Gastrocnemius medialis (tissue), 4 donors: ENCODE measurements around the gene GAPVD1. TPM values are rescaled to one million over a fixed set of nuclear protein-coding genes. Genes with fewer than 3 reads are reported as not detected.

Experiments
- ATAC-seq, 2 donors: fragments of 150-250 bp; one replicate each; pipeline ENCODE4 v1.9.1; 2016
- DNase-seq, 2 donors: peaks; one replicate each; pipeline ENCODE4 v3.0.0-alpha.2; 2019
- H3K27ac ChIP-seq, 4 donors: fragments of 200-600 bp; sonication (generic); 1 replicate in 1 of 4; 2 replicates in 3 of 4; pipeline ENCODE4 v1.5.1; 2016 to 2018; ENCODE audit warnings: mild to moderate bottlenecking in 2 of 4, moderate library complexity in 1 of 4
- H3K27me3 ChIP-seq, 3 donors: fragments of 200-600 bp; sonication (generic) in 2 of 3; 1 replicate in 1 of 3; 2 replicates in 2 of 3; pipeline versions ENCODE4 v1.5.1 to v1.6.0; 2016 to 2019; ENCODE audit warnings: mild to moderate bottlenecking in 1 of 3, moderate library complexity in 1 of 3
- H3K36me3 ChIP-seq, 2 donors: fragments of 200-600 bp; sonication (generic) in 1 of 2; one replicate each; pipeline ENCODE4 v1.5.1; 2017 to 2018
- H3K4me1 ChIP-seq, 2 donors: fragments of 200-600 bp; sonication (generic) in 1 of 2; one replicate each; pipeline ENCODE4 v1.5.1; 2016 to 2017; ENCODE audit warnings: mild to moderate bottlenecking in 2 of 2
- H3K4me3 ChIP-seq, 4 donors: fragments of 200-600 bp; sonication (generic) in 3 of 4; 1 replicate in 1 of 4; 2 replicates in 3 of 4; pipeline ENCODE4 v1.5.1; 2016 to 2019; ENCODE audit warnings: mild to moderate bottlenecking in 2 of 4
- H3K9me3 ChIP-seq, 3 donors: fragments of 200-600 bp; sonication (generic) in 2 of 3; 1 replicate in 1 of 3; 2 replicates in 2 of 3; pipeline ENCODE4 v1.5.1; 2016 to 2019
- POLR2A ChIP-seq, 2 donors: fragments of 450-650 bp; IDR thresholded peaks; one replicate each; pipeline ENCODE4 v1.6.1; 2017; ENCODE audit warnings: antibody characterized with exemption in 2 of 2, mild to moderate bottlenecking in 2 of 2, moderate library complexity in 2 of 2
- in situ Hi-C, 4 donors: fragments of 200-750 bp; cut with MboI; loops; one replicate each; pipeline versions ENCODE4 v1.15.0 to v1.8.0; 2017; ENCODE audit warnings: low sequenced_read_pairs in 4 of 4
- intact Hi-C: fragments of 100-400 bp; cut with DNase I; formaldehyde crosslinking; loops from one replicate; pipeline ENCODE4 v1.15.1; 2023; ENCODE audit warnings: low total_unique reads
- total RNA-seq, 4 donors: library from RNA; depleted of rRNA; stranded (reverse); fragments of >200 nt; gene quantifications; one replicate each; pipeline versions ENCODE4 v1.1.0 to v1.2.3, GENCODE V29; 2016
- TF ChIP-seq, protein P1 (sequence below), 5 experiments: fragments of 450-650 bp in 3 of 5; fragments of 200-600 bp in 2 of 5; sonication (generic) in 2 of 5; IDR thresholded peaks in 4 of 5; conservative IDR thresholded peaks in 1 of 5; 1 replicate in 4 of 5; 2 replicates in 1 of 5; pipeline ENCODE4 v1.5.1; 2016 to 2019; ENCODE audit warnings: antibody characterized with exemption in 5 of 5, mild to moderate bottlenecking in 3 of 5, moderate library complexity in 3 of 5

GAPVD1 gene
- total RNA-seq, 4 donors from 2014 or later, result 46.9 to 66.8 (median 53.6) TPM

DNA sequence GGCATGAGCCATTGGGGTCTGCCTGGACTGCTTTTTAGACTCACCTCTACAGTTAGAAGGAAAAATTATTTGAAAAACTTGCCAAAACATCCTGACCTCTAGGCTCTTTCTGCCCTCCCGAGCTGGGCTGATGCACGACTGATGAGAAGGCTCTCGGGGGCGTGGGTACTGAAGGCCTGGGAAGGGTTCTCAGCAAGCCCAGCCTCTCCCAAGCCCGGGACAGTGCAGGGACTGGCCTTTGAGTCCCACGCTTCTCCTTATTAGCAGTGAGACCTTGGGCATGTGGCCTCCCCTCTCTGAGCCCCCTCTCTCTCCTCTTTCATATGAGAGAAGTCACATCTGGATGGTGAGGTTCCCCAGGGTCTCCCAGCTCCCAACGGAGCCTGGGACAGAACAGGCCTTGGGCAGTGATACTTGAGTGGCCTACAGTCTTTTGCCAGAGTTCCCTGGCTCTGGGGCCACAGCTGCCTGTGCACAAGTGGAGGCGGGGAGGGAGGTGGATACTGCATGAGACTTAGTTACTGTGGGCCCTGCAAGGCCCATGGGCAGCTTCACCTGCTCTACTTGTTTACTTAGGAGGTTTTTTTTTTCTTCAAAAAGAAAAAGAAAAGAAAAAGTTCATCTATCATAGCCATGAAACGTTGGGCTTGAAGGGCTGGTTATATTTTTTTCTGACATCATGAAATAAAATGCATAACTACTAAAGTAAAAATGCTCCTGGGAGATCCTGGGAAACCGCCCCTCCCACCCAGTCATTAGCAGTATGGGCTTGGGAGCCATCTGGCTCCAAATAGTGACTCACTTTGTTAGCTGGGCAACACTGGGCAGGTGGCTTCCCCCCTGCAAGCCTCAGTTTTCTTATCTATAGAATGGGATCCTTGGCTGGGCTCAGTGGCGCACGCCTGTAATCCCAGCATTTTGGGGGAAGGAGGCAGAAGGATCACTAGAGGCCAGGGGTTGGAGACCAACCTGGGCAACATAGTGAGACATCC is 139.4 kb downstream of the GAPVD1 start:
- Histone ChIP-seq H3K4me3 (no peak overlapping the region), H3K9me3 (no peaks in the 10 kb centered on the region), H3K27ac (no peak overlapping the region), H3K27me3 (no peaks in the 10 kb centered on the region), H3K4me1 (no peaks in the 10 kb centered on the region), H3K36me3 (no peaks in the 10 kb centered on the region)
- DNase-seq (no peak), ATAC-seq (no peak)
- intact Hi-C loops, result loop anchor here (10.0 kb wide), 2 partner anchors 234 to 1094 kb away; no protein-coding TSS in a partner anchor
- in situ Hi-C loops, result loop anchor here (10.0 to 25.0 kb wide), 3 partner anchors 236 to 1086 kb away; no protein-coding TSS in a partner anchor
- no peak for TF ChIP-seq POLR2A (IDR thresholded peaks at IDR 0.05)

DNA sequence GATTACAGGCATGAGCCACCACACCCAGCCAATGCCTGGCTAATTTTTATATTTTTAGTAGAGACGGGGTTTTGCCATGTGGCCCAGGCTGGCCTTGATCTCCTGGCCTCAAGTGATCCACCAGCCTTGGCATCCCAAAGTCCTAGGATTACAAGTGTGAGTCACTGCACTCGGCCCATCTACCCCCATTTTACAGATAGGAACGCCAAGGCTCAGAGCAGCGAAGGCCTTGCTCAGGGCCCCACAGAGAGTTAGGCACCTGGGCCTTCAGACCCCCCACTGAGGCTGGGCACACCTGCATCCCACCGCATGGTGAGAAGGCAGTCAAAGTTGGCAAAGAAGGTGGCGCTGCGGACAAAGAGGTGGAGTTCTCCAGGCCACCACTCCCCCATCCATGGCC is 143.1 kb downstream of the GAPVD1 start:
- ATAC-seq, result no peak
- Histone ChIP-seq H3K4me3 (no peak overlapping the region), H3K9me3 (no peaks in the 10 kb centered on the region), H3K27me3 (peaks cover 13 to 19% (median 18%) of the 10 kb centered on the region in 3 donors), H3K4me1 (peaks cover 3 to 8% of the 10 kb centered on the region in 2 donors), H3K27ac (no peak overlapping the region), H3K36me3 (no peaks in the 10 kb centered on the region)
- in situ Hi-C loops, result loop anchor here (10.0 to 25.0 kb wide), 3 partner anchors 233 to 1083 kb away; no protein-coding TSS in a partner anchor
- TF ChIP-seq, protein P1, sequence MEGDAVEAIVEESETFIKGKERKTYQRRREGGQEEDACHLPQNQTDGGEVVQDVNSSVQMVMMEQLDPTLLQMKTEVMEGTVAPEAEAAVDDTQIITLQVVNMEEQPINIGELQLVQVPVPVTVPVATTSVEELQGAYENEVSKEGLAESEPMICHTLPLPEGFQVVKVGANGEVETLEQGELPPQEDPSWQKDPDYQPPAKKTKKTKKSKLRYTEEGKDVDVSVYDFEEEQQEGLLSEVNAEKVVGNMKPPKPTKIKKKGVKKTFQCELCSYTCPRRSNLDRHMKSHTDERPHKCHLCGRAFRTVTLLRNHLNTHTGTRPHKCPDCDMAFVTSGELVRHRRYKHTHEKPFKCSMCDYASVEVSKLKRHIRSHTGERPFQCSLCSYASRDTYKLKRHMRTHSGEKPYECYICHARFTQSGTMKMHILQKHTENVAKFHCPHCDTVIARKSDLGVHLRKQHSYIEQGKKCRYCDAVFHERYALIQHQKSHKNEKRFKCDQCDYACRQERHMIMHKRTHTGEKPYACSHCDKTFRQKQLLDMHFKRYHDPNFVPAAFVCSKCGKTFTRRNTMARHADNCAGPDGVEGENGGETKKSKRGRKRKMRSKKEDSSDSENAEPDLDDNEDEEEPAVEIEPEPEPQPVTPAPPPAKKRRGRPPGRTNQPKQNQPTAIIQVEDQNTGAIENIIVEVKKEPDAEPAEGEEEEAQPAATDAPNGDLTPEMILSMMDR (IDR thresholded peaks at IDR 0.05 in 4 of 5, conservative IDR thresholded peaks at IDR 0.05 in 1 of 5), result no peak
- TF ChIP-seq POLR2A (IDR thresholded peaks at IDR 0.05), result no peak
- intact Hi-C loops, result loop anchor here (10.0 kb wide), 2 partner anchors 230 to 1090 kb away; no protein-coding TSS in a partner anchor
- no peak for DNase-seq

DNA sequence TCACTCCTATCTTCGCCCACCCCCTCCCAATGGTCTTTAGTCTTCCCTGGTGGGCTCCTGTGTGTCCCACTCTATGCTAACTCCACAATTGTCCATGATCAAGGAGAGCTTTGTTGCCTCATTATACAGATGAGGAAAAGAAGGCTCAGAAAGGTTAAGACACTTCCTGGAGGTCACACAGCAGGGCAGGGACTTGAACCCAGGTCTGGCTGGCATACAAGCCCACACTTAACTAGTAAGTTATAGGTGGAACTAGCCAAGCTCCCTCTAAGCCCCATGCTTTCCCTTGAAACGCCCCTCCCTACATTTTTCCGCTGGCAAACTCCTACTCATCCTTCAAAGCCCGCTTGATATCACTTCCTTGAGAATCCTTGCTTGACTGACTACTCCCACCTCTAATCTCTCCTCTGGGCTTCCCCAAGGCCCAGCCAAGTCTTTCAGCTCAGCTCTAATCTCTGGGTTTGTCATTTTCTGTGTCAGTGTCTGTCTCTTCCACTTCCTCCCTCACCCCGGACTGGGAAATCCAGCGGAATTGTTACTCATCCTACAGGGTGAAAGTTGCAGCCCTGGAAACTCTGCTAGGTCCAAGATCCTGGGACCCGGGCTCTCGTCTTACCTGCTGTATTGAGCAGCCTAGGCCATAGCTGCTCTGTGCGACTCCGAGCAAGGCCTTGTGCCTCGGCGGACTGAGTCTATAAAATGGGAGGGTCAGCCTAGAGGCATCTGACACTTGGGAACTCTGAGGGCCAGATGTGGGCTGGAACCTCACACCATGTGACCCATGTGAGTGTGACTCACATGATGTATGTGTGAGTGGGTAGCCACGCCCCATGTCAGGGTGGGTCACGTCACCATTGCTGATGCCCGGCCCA is 144.5 kb downstream of the GAPVD1 start:
- Histone ChIP-seq H3K4me1 (peaks cover 3 to 8% of the 10 kb centered on the region in 2 donors), H3K36me3 (no peaks in the 10 kb centered on the region), H3K4me3 (no peak overlapping the region), H3K9me3 (no peaks in the 10 kb centered on the region), H3K27me3 (peaks cover 17 to 25% (median 24%) of the 10 kb centered on the region in 3 donors), H3K27ac (no peak overlapping the region)
- ATAC-seq, result no peak
- in situ Hi-C loops, result loop anchor here (10.0 to 25.0 kb wide), 3 partner anchors 231 to 1081 kb away; no protein-coding TSS in a partner anchor
- TF ChIP-seq, protein P1 (IDR thresholded peaks at IDR 0.05 in 4 of 5, conservative IDR thresholded peaks at IDR 0.05 in 1 of 5), result no peak
- no peak for TF ChIP-seq POLR2A (IDR thresholded peaks at IDR 0.05)
- DNase-seq, result no peak
- intact Hi-C loops, result loop anchor here (10.0 kb wide), 2 partner anchors 229 to 1089 kb away; no protein-coding TSS in a partner anchor

DNA sequence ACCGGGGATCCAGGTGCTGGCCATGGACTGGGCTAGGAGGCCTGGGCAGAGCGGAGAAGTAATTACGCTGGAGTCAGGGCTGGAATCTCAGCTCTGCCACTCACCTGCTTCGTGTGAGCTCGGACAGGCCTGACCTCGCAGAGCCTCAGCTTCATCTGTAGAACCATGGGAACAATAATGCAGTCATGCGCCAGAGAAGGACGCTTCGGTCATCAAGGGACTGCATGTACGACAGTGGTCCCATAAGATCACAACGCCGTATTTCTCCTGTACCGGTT is 145.1 kb downstream of the GAPVD1 start:
- Histone ChIP-seq H3K27me3 (peaks cover 17 to 25% (median 24%) of the 10 kb centered on the region in 3 donors), H3K4me1 (peaks cover 3 to 8% of the 10 kb centered on the region in 2 donors), H3K36me3 (no peaks in the 10 kb centered on the region), H3K4me3 (no peak overlapping the region), H3K27ac (no peak overlapping the region), H3K9me3 (no peaks in the 10 kb centered on the region)
- intact Hi-C loops, result loop anchor here (10.0 kb wide), 2 partner anchors 228 to 1088 kb away; no protein-coding TSS in a partner anchor
- no peak for DNase-seq
- no peak for TF ChIP-seq POLR2A (IDR thresholded peaks at IDR 0.05)
- TF ChIP-seq, protein P1 (IDR thresholded peaks at IDR 0.05 in 4 of 5, conservative IDR thresholded peaks at IDR 0.05 in 1 of 5), result no peak
- no peak for ATAC-seq
- in situ Hi-C loops, result loop anchor here (10.0 to 25.0 kb wide), 3 partner anchors 231 to 1081 kb away; no protein-coding TSS in a partner anchor
